ENCODE data around the gene STXBP1.
"Not testable (repeated sequence)": the region's sequence is repeated elsewhere in the genome, so short reads cannot be mapped to it uniquely, and the experiment has no call there.

STXBP1 gene

GRCh38 chr9:127578627-127578951, 33.5 kb upstream of the STXBP1 start:
- no peak for DNase-seq

GRCh38 chr9:127578952-127579853, 32.9 kb upstream of the STXBP1 start:
- peak in 13 of 14 donors; percentile 27 to 97 (median 70) for DNase-seq

GRCh38 chr9:127580366-127580765, 31.7 kb upstream of the STXBP1 start:
- DNase-seq: peak in 1 of 14 donors; percentile 23

GRCh38 chr9:127580879-127581475, 31.1 kb upstream of the STXBP1 start:
- peak in 1 of 14 donors; percentile 28 for DNase-seq

- not testable (repeated sequence) for DNase-seq
Measured at GRCh38 chr9:127584474-127584805, 27.6 kb upstream of the STXBP1 start.

GRCh38 chr9:127585161-127585819, 26.8 kb upstream of the STXBP1 start:
- no peak for DNase-seq

- no peak for DNase-seq
Measured at GRCh38 chr9:127586096-127586495, 26.0 kb upstream of the STXBP1 start.

GRCh38 chr9:127586537-127586936, 25.5 kb upstream of the STXBP1 start:
- DNase-seq: peak in 12 of 14 donors; percentile 19 to 71 (median 54)

- DNase-seq: no peak
Measured at GRCh38 chr9:127587966-127588365, 24.1 kb upstream of the STXBP1 start.

- no peak for DNase-seq
Measured at GRCh38 chr9:127588740-127589506, 23.2 kb upstream of the STXBP1 start.

GRCh38 chr9:127589955-127590370, 22.1 kb upstream of the STXBP1 start:
- DNase-seq: peak in 11 of 14 donors; percentile 12 to 72 (median 26)

- DNase-seq: no peak
Measured at GRCh38 chr9:127595611-127596010, 16.5 kb upstream of the STXBP1 start.

GRCh38 chr9:127598839-127599549, 13.1 kb upstream of the STXBP1 start:
- DNase-seq: no peak

- no peak for DNase-seq
Measured at GRCh38 chr9:127599550-127599891, 12.6 kb upstream of the STXBP1 start.

- no peak for DNase-seq
Measured at GRCh38 chr9:127603226-127603625, 8.9 kb upstream of the STXBP1 start.

GRCh38 chr9:127606043-127606442, 6.0 kb upstream of the STXBP1 start:
- DNase-seq: no peak

- peak in 13 of 14 donors; percentile 6 to 97 (median 50) for DNase-seq
Measured at GRCh38 chr9:127608104-127608966, 3.7 kb upstream of the STXBP1 start.

GRCh38 chr9:127611603-127611898, 526 bp upstream of the STXBP1 start:
- DNase-seq: no peak

GRCh38 chr9:127612939-127613582, 984 bp downstream of the STXBP1 start:
- peak in 13 of 14 donors; percentile 9 to 79 (median 31) for DNase-seq

- peak in 1 of 14 donors; percentile 59 for DNase-seq
Measured at GRCh38 chr9:127613583-127613954, 1.5 kb downstream of the STXBP1 start.

- no peak for DNase-seq
Measured at GRCh38 chr9:127614961-127615360, 2.9 kb downstream of the STXBP1 start.
